ENCODE data around the gene PHACTR3.
"Not testable (repeated sequence)": the region's sequence is repeated elsewhere in the genome, so short reads cannot be mapped to it uniquely, and the experiment has no call there.

Gene PHACTR3

DNA sequence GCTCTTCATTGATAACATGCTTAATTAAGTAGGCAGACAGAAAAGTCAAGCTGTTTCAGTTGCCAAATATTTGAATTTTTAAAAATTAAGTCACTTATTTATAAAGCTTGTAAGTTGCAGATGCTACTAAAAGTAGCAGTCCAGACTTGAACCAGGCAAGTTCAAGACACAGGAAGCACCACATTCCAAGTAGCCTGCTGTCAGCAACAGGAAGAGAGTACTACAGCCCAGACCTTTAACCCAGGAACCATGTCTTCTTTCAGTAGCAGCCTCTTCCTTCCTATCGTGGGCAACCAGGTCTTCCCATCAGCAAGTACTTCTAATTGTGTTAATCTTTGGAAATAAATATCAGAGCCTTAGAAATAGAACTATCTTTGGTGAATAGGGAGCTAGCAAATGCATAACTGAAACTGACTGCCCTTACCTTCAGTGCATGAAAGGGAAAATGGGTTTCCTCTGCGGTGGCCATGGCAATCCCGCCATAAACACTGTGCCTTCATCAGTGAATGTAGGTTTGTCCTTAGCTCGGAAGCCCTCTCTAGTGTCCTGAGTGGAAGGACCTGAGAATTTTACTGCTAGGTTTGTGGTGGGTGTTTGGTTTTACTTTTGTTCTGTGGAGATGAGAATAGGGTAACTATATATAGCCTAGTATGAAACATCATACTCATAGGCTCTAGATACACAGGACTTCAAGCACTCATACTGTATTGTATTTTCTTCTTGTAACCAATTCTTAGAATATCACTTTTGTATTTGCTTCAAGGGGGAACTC, 233.5 kb downstream of the PHACTR3 start:
- H3K4me3 ChIP-seq (ENCODE audit: low read length): no peak overlapping the region
- DNase-seq (ENCODE audit: low read depth, low spot score): no peak

DNA sequence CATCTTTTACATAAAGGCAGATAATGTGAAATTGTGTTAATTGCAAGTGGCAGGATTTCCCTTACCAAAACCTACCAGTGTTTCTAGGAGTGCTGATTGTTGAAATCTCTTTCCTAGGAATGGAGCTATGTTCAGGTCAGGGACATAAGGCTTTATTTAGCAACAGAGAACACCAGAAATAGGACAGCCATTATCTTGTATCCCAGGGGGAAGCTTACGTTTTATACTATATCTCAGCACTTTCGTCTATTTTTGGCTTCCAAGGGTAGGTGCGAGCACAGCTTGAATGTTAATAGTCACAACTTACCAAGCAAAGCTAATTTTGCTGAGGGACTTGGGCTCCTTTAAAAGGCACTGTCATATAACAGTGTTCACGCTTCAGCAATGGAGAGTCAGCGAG, 235.1 kb downstream of the PHACTR3 start:
- no peak for DNase-seq (ENCODE audit: low read depth, low spot score)
- no peak overlapping the region for H3K4me3 ChIP-seq (ENCODE audit: low read length)

DNA sequence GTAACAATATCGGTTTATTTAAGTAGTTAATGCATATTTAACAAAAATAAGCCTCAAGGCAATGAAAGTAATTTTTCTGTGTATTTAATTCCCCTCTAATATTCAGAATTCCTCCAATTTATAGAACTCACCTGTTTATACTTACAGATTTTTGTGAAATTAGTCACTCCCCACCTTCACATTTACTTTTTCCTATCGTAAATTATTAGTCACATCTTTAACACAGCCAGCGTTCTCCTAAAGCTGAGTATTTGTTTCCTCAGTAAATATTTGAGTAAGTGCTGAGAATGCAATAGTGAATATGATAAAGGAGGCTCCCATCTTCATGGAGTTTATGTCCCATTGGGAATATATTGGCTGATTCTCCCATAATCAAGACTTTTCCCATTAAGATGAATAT, 241.1 kb downstream of the PHACTR3 start:
- no peak overlapping the region for H3K4me3 ChIP-seq (ENCODE audit: low read length)
- DNase-seq (ENCODE audit: low read depth, low spot score): no peak

DNA sequence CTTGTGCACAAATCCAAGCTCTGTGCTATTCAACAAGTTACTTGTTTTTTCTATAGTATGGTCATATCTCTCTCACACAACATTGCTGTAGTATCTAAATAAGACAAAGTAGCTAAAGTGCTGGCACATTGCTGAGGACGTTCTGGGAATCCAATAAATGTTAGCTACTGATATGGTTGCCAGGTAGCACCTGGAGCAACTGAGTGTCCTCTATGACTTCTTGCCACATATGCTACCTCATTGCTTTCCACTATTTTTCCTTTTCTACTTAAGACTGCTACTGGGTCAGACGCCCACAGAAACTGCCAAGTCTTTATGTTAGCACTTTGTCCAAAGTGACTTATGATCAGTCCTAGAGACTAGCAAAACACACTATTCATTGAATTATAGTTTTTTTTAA, 243.8 kb downstream of the PHACTR3 start:
- DNase-seq (ENCODE audit: low read depth, low spot score): no peak
- H3K4me3 ChIP-seq (ENCODE audit: low read length): no peak overlapping the region

DNA sequence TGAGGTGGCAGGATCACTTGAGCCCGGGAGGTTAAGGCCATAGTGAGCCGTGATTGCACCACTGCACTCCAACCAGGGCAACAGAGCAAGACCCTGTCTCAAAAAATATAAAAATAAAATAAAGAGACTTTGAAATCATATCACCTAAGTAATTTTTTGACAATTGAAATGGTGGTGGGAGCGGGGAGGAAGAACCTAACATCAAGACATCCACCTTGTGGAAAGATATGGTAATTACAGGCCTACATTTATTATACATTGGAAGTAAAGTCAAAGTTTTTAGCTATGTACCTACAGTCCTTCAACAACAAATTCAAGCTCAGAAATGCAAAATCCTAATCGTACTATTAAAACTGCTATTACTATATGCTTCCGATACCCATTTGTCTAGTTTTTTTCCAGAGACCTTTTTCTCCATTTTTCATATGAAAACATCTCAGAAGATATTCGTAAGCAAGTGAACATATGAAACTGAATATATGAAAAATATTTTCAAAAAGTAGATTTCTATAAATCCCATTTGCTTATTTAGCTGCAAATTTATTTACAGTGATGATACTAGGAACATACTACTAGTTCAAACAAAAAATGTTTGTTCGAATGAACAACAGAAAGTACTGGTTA, 245.8 kb downstream of the PHACTR3 start:
- DNase-seq (ENCODE audit: low read depth, low spot score): peak; percentile 51
- no peak overlapping the region for H3K4me3 ChIP-seq (ENCODE audit: low read length)

DNA sequence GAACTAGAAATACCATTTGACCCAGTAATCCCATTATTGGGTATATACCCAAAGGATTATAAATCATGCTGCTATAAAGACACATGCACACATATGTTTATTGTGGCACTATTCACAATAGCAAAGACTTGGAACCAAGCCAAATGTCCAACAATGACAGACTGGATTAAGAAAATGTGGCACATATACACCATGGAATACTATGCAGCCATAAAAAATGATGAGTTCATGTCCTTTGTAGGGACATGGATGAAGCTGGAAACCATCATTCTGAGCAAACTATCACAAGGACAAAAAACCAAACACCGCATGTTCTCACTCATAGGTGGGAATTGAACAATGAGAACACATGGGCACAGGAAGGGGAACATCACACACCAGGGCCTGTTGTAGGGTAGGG, 252.2 kb downstream of the PHACTR3 start:
- DNase-seq (ENCODE audit: low read depth, low spot score); H3K4me3 ChIP-seq (ENCODE audit: low read length): not testable (repeated sequence)

DNA sequence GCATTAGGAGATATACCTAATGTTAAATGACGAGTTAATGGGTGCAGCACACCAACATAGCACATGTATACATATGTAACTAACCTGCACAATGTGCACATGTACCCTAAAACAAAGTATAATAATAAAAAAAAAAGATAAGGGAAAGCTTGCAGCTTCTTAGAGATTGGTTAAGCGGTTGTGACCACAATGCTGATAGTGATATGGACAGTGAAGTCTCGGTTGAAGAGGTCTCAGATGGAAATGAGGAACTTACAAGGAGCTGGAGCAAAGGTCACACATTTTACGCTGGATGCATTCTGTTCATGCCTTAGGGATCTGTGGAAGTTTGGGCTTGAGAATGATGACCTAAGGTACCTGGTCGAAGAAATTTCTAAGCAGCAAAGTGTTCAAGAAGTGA, 252.6 kb downstream of the PHACTR3 start:
- DNase-seq (ENCODE audit: low read depth, low spot score); H3K4me3 ChIP-seq (ENCODE audit: low read length): not testable (repeated sequence)

DNA sequence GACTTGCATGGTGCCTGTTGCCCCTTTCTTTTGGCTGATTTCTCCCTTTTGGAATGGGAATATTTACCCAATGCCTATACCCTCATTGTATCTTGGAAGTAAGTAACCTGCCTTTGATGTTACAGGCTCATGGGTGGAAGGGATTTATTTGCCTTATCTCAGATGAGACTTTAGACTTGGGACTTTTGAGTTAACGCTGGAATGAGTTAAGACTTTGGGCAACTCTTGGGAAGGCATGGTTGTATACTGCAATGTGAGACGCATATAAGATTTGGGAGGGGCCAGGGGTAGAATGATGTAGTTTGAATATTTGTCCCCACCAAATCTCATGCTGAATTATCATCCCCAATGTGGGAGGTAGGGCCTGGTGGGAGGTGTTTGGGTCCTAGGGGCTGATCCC, 253.6 kb downstream of the PHACTR3 start:
- no peak for DNase-seq (ENCODE audit: low read depth, low spot score)

DNA sequence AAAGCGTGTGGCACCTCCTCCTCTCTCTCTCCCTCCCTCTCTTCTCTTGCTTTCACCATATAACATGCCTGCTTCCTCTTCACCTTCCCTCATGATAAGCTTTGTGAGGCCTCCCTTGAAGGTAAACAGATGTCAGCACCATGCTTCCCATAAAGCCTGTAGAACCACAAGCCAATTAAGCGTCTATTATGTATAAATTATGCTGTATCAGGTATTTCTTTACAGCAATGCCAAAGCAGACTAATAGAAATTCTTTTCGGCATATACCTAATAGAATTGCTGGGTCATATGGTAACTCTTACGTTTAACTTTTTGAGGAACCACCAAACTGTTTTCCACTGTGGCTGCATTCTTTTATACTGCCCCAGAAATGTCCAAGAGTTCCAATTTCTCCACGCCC, 254.1 kb downstream of the PHACTR3 start:
- H3K4me3 ChIP-seq (ENCODE audit: low read length): no peak overlapping the region
- DNase-seq (ENCODE audit: low read depth, low spot score): no peak

More for the DNA sequence above, 253.6 kb downstream of the PHACTR3 start:
- H3K4me3 ChIP-seq (ENCODE audit: low read length): no peak overlapping the region

DNA sequence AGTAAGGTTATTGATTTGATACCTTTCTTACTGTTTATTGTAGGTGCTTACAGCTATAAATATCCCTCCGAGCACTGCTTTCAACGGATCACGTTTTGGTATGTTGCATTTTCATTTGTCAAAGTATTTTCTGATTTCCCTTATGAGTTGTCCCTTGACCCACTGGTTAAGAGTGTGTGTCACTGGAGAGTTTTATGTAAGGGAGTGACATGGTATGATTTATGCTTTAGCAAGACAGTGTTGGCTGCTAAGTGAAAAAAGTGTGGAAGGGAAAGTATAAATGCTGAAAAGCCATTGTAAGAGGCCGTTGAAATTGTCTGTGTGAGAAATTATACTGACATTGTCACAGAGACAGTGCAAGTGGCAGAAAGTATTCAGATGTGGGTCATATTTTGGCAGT, 257.1 kb downstream of the PHACTR3 start:
- no peak overlapping the region for H3K4me3 ChIP-seq (ENCODE audit: low read length)
- DNase-seq (ENCODE audit: low read depth, low spot score): no peak

DNA sequence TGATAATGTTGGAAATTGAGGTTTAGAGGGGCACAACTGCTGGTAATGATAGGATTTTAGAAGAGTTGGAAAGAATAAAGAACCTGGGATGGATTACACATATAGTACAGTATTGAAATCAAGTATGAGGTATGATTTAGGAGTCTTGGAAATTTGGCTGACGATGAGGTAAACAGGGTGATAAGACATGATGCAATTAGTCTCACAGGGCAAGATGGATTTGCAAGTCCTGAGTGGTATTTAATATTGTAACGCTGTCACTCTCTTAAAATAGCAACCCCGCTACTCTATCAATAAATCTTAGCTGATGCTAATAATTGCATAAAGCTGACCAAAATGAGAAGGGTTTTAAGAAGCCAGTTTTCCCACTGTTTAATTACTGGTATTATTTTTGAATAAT, 258.7 kb downstream of the PHACTR3 start:
- no peak overlapping the region for H3K4me3 ChIP-seq (ENCODE audit: low read length)
- no peak for DNase-seq (ENCODE audit: low read depth, low spot score)

DNA sequence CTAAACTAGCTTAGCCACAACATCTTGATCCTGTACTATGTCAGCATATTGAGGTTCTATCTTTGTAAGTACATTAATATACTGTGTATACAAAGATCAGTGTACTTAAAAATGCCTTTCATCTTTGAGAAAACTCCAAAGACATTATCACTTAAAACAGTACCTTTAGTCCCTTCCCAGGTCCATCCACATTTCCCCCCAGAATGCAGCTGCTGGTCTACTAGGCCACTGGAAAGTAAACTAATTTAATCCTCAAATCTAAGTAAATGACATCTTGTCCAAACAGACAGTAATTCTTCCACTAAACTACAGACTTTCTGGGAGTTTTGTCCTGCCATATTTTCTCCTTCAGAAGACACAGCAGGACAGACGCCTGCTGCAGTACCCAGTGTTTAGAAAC, 260.4 kb downstream of the PHACTR3 start:
- DNase-seq (ENCODE audit: low read depth, low spot score): no peak
- H3K4me3 ChIP-seq (ENCODE audit: low read length): no peak overlapping the region

DNA sequence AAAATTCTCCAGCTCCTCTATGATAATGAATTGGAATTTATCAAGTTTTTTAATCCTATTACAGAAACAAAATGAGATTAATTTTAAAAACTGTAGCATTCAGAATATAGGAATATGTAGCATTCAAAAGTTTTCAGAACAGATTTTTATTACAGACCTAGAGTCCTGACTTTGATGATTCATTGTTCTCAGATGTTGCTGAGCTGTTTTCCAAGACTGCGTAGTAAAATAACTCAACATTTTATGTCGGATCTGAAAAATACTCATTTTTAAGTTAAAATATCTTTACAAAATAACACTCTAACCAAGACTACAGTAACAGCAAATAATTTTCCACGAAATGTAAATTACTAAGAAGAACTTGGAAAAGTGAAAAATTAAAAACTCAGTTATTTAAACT, 262.0 kb downstream of the PHACTR3 start:
- no peak overlapping the region for H3K4me3 ChIP-seq (ENCODE audit: low read length)
- no peak for DNase-seq (ENCODE audit: low read depth, low spot score)

DNA sequence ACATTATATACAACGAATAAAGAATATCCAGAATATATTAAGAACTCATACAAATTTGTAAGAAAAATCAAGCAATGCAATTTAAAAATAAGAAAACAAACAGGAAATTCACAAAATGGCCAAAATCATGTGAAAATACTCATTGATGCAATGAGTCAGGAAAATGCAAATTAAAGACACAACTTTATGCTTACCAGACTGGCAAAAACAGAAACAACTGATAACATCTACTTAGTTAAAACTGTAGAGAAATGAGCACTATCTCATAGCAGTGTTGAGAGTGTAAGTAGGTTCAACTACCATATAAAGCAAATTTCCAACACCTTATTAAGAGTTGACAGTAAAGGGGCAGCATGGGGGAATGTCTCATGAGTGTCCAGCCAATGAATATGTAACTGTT, 266.8 kb downstream of the PHACTR3 start:
- DNase-seq (ENCODE audit: low read depth, low spot score): no peak
- H3K4me3 ChIP-seq (ENCODE audit: low read length): no peak overlapping the region

DNA sequence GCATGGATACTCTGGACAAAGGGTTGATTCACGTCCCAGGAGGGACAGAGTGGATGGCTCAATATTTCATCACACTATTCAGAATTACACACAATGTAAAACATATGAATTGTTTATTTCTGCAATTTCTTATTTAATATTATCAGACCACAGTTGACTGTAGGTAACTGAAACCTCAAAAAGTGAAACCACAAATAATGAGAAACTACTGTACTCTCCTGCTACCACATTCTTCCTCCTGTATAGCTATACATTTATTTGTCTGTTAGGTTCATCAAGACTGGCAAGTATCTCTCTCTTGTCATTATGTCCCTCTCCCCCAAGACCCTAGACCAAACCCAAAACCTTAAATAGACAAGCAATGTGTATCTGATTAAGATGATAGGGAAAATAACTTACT, 269.1 kb downstream of the PHACTR3 start:
- no peak for DNase-seq (ENCODE audit: low read depth, low spot score)
- no peak overlapping the region for H3K4me3 ChIP-seq (ENCODE audit: low read length)

DNA sequence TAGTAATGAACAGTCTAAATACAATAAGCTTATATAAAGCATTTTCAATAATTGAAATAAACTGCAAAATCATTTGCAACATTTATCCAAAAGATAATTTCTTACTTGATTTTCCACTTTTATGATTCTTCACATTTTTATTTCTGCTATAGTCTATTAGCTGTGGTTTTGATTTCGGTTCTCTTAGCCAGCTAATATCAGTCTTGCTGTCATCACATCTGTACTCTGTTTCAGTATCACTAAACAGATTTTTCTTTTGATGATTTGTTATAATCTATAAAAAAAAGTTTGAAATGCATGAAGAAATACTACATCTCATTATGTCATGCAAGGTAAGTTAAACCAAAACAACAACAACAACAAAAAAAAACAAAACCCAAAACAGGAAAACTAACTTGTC, 275.9 kb downstream of the PHACTR3 start:
- no peak overlapping the region for H3K4me3 ChIP-seq (ENCODE audit: low read length)
- DNase-seq (ENCODE audit: low read depth, low spot score): no peak

DNA sequence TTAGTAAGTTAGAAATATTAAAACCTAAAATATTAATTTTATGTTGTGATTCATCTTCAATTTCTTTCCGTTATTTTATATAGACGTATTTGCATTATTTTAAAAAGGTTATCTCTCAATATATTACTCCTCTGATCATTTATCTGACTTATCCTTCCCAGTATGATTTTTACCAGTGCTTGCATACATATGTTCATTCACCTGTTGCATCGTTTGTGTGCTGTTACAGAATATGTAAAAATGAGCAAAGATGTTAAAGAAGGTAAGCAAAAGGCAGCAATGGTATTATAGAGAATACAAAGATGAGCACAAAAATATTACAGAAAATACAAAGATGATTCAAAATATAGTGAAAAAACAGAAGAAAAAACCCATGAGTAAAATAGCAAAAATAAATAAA, 280.2 kb downstream of the PHACTR3 start:
- DNase-seq (ENCODE audit: low read depth, low spot score): no peak
- H3K4me3 ChIP-seq (ENCODE audit: low read length): no peak overlapping the region

DNA sequence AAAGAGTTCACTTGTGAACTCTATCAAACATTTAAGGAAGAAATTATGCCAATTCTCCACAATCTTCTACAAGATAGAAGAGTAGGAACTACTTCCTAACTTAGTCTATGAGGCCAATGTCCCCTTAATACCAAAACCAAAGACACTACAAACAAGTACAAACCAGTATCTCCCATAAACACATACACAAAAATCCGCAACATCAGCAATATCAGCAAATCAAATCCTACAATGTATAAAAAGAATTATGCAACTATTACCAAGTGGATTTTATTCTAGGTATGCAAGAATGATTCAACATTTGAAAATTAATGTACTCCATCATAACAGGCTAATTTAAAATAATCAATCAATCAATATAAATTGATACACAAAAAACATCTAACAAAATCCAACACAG, 283.7 kb downstream of the PHACTR3 start:
- no peak overlapping the region for H3K4me3 ChIP-seq (ENCODE audit: low read length)
- no peak for DNase-seq (ENCODE audit: low read depth, low spot score)

DNA sequence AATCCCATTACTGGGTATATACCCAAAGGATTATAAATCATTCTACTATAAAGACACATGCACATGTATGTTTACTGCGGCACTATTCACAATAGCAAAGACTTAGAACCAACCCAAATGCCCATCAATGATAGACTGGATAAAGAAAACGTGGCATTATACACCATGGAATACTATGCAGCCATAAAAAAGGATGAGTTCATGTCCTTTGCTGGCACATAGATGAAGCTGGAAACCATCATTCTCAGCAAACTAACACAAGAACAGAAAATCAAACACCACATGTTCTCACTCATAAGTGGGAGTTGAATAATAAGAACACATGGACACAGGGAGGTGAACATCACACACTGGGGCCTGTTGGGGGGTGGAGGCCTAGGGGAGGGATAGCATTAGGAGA, 285.7 kb downstream of the PHACTR3 start:
- not testable (repeated sequence) for H3K4me3 ChIP-seq (ENCODE audit: low read length); DNase-seq (ENCODE audit: low read depth, low spot score)

DNA sequence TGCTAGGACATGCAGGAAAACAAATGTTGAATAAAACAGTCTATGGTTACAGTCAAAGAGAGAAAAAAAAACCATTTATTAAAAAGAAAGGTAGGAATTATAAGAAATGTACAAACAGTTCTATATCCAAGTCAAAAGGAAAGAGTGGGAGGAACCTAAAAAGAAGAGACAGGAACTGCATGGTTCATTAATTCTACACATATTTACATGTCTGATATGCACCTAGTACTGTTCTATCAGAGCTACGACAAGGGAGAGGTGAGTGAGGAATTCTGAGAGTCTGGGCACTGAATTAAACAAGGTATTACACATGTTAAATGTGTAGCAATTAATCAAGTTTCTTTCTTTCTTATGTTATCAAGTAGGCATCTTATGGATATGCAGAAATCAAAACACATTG, 287.2 kb downstream of the PHACTR3 start:
- H3K4me3 ChIP-seq (ENCODE audit: low read length): no peak overlapping the region
- no peak for DNase-seq (ENCODE audit: low read depth, low spot score)

DNA sequence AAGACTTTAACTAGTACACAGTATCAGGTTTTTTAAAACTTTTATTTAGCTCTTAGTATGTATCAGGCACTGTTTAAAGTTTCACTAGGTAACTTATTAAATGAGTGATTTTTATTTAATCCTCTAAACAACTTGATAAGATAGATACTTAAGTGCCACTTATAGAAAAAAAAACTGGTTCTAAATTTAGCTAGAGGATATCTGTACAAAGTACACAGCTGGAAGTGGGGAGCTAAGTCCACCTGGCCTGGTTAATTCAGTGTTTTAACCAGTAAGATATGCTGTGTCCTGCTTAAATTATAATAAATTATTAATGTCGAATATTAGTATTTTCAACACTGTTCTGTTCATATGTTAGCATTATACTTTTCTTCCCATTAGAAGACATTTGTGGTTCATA, 291.6 kb downstream of the PHACTR3 start:
- no peak overlapping the region for H3K4me3 ChIP-seq (ENCODE audit: low read length)
- DNase-seq (ENCODE audit: low read depth, low spot score): no peak
